GM13977 (cell line): ENCODE data around the gene MYB.

Experiments used
- DNase-seq: peaks from one replicate; pipeline ENCODE4 v3.0.0; 2012; ENCODE audit warnings: low spot score
- CTCF ChIP-seq: IDR thresholded peaks from 2 replicates; pipeline ENCODE4 v1.5.1; 2012; ENCODE audit warnings: mild to moderate bottlenecking, control low read depth; ENCODE audit not compliant: insufficient read depth; ENCODE audit errors: extremely low read depth, missing control alignments
- in situ Hi-C: fragments of 300-500 bp; cut with MboI; formaldehyde crosslinking; loops from one replicate; pipeline ENCODE4 v1.12.0; 2022; ENCODE audit warnings: low sequenced_read_pairs, low pct_unique_long_range_greater_than_20kb, mixed read lengths, inconsistent platforms; ENCODE audit not compliant: unreplicated experiment

The MYB gene

GRCh38 chr6:135192256-135193174 lies 11.4 kb downstream of the MYB start:
- in situ Hi-C loops, result loop anchor here (5.0 kb wide), 1 partner anchor 235 kb away; no protein-coding TSS in a partner anchor
- TF ChIP-seq CTCF, result no peak
- no peak for DNase-seq

GRCh38 chr6:135193221-135193620 lies 12.1 kb downstream of the MYB start:
- DNase-seq, result no peak
- no peak for TF ChIP-seq CTCF
- in situ Hi-C loops, result loop anchor here (5.0 kb wide), 1 partner anchor 234 kb away; no protein-coding TSS in a partner anchor

GRCh38 chr6:135195041-135195440 lies 13.9 kb downstream of the MYB start:
- no peak for DNase-seq
- in situ Hi-C loops, result no loop called here
- TF ChIP-seq CTCF, result no peak

GRCh38 chr6:135195522-135195921 lies 14.4 kb downstream of the MYB start:
- in situ Hi-C loops, result no loop called here
- no peak for DNase-seq

GRCh38 chr6:135196739-135197510 lies 15.8 kb downstream of the MYB start:
- peak; percentile 21 for DNase-seq
- no peak for TF ChIP-seq CTCF
- in situ Hi-C loops, result no loop called here

More at GRCh38 chr6:135195522-135195921, 14.4 kb downstream of the MYB start:
- TF ChIP-seq CTCF, result no peak

GRCh38 chr6:135202836-135203235 lies 21.7 kb downstream of the MYB start:
- in situ Hi-C loops, result no loop called here
- TF ChIP-seq CTCF, result no peak
- DNase-seq, result no peak
